HG02840 (cell line): ENCODE data around the gene OTOA.
"Not testable (repeated sequence)": the region's sequence is repeated elsewhere in the genome, so short reads cannot be mapped to it uniquely, and the experiment has no call there.

Experiments used
- ATAC-seq: cut with Tn5 transposase; IDR thresholded peaks from one replicate; pipeline ENCODE4 v1.9.1; 2021; ENCODE audit warnings: mild to moderate bottlenecking, moderate library complexity, moderate number of reproducible peaks; ENCODE audit not compliant: unreplicated experiment, low FRiP score

Gene OTOA

DNA sequence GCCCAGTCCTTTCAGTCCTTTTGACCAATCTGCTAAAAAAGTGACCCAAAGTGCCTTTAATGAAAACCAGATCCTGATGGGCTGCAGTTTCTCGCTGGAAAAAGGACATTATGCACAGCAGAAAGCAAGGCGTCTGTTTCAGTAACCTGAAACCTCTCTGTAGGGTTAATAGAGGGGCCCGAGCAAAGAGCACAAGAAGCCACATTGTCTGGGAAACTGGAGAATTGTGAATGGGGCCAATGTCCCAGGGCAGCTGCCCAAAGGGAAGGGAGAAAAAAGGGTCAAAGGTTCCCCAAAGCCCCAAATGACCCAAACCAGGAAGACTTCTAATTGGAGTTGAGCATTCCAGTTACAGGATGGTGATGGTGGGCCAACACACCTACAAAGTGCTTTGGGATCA, 3.0 kb downstream of the OTOA start:
- ATAC-seq = no peak

- no peak for ATAC-seq
These were observed 3.8 kb downstream of the OTOA start for GRCh38 chr16:21667575-21667974.

- ATAC-seq = no peak
These were observed 9.7 kb downstream of the OTOA start for GRCh38 chr16:21673469-21673868.

DNA sequence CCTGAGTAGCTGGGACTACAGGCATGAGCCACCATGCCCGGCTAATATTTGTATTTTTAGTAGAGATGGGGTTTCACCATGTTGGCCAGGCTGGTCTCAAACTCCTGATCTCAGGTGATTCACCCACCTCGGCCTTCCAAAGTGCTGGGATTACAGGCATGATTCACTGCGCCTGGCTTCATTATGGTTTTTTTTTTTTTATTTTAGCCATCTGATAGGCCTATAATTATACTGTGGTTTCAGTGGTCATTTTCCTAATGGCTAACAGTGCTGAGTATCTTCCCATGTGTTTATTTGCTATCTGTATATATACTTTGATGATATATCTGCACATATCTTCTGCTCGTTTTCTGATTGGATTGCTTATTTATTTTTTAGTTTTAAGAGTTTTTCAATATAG, 10.7 kb downstream of the OTOA start:
- ATAC-seq = not testable (repeated sequence)

- not testable (repeated sequence) for ATAC-seq
These were observed 16.9 kb downstream of the OTOA start for GRCh38 chr16:21680714-21681113.

GRCh38 chr16:21683184-21683583, 19.4 kb downstream of the OTOA start:
- no peak for ATAC-seq

DNA sequence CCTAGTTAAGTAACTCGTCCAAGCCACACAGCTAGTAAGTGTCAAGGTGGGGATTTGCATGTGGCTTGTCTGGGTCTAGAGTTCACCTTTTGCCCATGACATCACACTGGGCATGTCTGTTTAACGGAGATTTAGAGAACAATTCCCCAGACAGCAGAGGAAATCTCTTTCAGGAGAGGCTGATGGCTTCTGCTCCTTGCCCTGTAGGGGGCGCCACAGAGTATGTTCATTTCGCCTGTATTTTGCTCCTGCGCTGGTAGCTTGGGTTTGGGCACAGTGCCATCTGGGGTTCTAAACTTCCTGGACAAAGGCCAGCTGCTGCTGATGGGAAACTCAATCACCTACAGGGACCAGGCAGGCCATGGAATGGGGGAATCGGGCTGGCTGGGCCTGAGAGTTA, 20.4 kb downstream of the OTOA start:
- ATAC-seq = no peak

GRCh38 chr16:21685034-21685455, 21.3 kb downstream of the OTOA start:
- no peak for ATAC-seq

DNA sequence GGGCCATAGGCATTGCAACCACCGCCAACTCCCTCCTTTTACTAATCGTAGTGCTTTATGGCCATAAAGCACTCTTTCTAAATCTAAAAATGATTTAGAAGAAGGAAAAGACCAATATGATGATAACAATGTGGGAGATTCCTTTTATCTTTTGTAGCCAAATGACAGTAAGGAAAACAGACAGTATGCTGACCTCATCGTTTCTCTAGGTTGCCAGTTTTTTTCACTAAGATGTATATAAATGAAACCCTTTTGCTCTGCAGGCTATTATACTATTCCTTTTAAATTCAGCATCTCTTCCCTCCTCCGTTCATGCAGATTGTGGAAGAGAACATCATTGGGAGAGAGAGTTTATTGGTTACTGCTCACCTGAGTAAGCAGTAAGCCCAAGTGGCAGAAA, 25.3 kb downstream of the OTOA start:
- ATAC-seq = no peak

GRCh38 chr16:21690967-21691366, 27.2 kb downstream of the OTOA start:
- not testable (repeated sequence) for ATAC-seq

GRCh38 chr16:21694609-21695008, 30.8 kb downstream of the OTOA start:
- no peak for ATAC-seq

DNA sequence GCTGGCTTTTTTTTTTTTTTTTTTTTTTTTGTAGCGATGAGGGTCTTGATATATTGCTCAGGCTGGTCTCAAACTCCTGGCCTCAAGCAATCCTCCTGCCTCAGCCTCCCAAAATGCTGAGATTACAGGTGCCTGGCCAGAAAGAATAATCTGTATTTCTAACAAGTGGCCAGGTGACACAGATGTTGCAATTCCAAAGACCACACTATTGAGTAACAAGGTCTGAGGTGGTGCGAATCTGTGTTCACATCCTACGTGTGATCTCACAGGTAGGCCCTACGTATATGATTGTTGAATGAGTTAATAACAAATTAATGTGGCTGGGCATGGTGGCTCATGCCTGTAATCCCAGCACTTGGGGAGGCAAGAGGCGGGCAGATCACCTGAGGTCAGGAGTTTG, 33.3 kb downstream of the OTOA start:
- no peak for ATAC-seq

DNA sequence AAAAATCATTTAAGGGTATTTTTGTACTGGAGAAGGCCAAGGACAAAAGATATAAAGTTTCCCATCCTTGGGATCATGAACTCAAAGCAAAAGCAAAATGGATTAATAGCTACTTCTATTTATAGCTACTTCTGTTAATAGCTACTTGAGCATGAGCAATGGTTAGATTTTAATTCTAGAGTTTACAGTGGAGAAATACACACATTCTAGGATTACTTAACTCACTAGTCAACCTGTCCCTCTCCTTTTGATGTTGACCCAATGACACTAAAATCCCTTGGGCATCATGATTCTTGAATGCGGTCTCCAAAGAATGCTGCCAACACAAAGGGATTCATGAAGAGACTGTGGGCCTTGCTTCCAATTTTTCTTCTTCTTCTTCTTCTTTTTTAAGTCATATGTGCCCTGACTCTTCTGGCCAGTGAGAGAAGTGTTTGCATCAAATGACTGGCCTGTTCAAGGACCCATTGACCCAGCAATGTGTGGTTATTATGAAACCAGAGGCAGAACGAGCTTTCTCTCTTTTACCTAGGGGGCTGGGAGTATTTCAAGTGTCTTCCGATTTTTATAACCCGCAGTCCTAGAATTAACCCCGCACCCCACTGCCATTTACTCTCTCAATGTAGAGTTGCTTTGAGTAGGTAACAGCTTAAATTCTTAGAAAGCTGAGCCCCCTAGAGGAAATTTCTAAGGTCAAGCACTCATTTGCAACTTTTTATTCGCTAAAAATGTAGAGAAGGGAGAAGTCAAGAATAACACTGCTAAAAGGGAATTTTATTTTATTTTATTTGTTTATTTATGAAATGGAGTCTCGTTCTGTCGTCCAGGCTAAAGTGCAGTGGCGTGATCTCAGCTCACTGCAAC, 34.6 kb downstream of the OTOA start:
- ATAC-seq = no peak

- no peak for ATAC-seq
These were observed 37.5 kb downstream of the OTOA start for GRCh38 chr16:21701271-21701670.

DNA sequence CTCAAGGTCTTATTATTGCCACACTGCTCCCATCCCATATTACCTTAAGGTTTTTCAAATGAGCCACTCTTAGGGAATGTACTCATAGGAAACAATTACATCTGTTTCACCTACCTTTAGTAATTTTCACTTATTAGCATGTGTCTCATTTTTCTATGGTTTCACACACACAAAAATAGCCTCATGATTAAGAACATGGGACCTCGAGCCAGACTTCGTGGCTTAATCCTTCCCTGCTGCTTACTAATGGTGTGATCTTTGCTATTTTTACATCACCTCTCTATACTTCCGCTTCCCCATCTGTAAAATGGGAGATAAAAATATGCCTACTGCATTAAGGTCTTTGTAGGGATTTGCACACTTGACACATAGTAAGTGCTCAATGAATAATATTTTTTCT, 38.5 kb downstream of the OTOA start:
- no peak for ATAC-seq

DNA sequence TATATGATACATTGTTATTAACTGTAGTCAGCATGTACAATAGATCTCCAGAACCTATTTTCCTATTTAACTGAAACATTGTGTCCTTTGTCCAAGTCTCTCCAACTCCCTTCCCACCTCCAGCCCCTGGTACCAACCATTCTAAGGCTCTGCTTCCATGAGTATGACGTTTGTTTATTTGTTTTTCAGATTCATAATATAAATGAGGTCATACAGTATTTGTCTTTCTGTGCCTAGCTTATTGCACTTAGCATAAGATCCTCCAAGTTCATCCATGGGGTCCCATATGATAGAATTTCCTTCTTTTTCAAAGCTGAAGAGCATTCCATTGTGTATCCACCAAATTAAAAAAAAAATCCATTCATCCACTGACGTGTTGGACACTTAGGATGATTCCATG, 39.4 kb downstream of the OTOA start:
- ATAC-seq = no peak

- ATAC-seq = no peak
These were observed 39.9 kb downstream of the OTOA start for GRCh38 chr16:21703589-21704174.

- no peak for ATAC-seq
These were observed 40.5 kb downstream of the OTOA start for GRCh38 chr16:21704266-21704665.

- no peak for ATAC-seq
These were observed 41.0 kb downstream of the OTOA start for GRCh38 chr16:21704733-21705132.

- ATAC-seq = no peak
These were observed 44.9 kb downstream of the OTOA start for GRCh38 chr16:21708533-21709115.

DNA sequence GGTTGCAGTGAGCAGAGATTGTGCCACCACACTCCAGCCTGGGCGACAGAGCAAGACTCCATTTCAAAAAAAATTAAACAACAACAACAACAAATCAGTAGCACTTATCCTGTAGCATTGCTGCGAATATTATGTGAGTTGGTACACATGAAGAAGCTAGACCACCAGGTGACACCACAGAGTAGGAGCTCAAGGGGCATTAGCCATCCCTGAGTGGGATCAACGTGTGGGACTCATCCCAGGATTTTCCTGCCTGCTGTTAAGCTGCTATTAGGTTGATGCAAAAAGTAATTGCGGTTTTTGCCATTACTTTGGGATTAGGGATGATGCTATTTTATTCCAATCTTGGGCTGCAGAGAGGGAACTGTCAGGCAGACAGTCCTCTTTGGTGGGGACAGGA, 47.2 kb downstream of the OTOA start:
- no peak for ATAC-seq
